ENCODE measurements around the gene DCST1. TPM values are rescaled to one million over a fixed set of nuclear protein-coding genes. Genes with fewer than 3 reads are reported as not detected.

The DCST1 gene
- total RNA-seq, 1 donor from 2014 or later: not detected

DNA sequence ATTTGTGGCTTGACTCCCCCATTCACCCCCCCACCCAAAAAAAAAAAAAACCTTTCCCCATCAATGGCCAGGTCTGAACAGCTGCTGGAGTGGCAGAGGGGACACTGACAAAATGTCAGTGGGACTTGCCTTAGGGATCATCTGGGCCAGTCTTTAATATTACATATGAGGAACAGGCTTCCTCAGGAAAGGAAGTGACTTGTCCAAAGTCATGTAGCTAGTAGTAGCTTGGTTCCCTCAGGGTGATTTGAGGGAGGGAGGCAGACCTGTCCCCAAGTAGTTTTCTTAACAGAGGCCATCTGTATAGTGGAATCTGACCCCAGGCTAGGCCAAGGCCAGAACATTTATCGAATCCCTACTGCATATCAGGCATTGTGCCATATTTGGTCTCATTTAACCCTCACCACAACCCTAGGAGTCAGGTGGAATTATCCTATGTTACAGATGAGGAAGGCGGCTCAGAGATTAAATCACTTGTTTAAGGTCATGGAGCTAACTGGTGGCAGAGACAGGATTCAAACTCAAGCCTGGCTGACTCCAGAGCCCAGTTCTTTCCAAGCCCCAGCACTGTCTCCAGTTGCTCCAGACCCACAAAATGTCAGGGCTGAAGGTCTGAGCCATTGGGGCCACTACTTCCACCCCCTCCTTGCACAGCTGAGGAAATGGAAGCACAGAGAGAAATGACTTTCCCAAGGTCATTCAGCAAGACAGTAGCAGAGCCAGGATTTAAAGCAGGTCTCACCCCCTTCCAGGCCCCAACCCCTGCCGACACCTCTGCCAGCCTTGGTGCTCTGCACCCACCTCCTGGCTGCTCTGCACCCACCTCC, 20.6 kb upstream of the DCST1 start:
- no peak for DNase-seq (ENCODE audit: low read depth in 2 of 2)

DNA sequence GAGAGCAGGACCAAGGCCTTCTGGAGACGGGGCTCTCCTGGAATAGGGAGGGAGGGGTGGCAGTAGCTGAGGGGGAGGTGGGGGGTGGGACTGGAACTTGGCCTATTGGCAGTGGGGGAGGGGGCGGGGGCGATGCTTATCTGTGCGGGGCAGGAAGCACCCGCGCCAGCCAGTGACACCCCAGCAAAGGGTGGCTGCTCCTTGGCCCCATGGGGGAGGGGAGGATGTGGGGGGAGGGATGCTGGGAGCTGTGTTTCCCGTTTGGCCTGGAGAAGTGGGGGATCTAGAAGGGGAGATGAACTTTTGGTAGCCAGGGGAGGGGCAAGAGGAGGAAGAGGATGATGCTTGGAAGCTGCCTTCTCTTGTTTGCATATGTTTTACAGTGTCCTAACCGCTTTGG, 20.0 kb upstream of the DCST1 start:
- no peak for DNase-seq (ENCODE audit: low read depth in 2 of 2)

DNA sequence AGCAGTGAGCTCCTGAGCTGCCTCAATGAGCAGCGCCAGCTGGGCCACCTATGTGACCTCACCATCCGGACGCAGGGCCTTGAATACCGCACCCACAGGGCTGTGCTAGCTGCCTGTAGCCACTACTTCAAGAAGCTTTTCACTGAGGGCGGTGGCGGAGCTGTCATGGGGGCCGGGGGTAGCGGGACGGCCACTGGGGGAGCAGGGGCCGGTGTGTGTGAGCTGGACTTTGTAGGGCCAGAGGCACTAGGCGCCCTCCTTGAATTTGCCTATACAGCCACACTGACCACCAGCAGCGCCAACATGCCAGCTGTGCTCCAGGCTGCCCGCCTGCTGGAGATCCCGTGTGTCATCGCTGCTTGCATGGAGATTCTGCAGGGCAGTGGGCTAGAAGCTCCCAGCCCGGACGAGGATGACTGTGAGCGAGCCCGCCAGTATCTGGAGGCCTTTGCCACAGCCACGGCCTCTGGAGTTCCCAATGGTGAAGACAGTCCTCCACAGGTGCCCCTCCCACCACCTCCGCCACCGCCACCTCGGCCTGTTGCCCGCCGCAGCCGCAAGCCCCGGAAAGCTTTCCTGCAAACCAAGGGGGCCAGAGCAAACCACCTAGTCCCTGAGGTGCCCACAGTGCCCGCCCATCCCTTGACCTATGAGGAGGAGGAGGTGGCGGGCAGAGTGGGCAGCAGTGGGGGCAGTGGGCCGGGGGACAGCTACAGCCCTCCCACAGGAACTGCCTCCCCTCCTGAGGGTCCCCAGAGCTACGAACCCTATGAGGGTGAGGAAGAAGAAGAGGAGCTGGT, 18.7 kb upstream of the DCST1 start:
- DNase-seq (ENCODE audit: low read depth in 2 of 2): no peak

DNA sequence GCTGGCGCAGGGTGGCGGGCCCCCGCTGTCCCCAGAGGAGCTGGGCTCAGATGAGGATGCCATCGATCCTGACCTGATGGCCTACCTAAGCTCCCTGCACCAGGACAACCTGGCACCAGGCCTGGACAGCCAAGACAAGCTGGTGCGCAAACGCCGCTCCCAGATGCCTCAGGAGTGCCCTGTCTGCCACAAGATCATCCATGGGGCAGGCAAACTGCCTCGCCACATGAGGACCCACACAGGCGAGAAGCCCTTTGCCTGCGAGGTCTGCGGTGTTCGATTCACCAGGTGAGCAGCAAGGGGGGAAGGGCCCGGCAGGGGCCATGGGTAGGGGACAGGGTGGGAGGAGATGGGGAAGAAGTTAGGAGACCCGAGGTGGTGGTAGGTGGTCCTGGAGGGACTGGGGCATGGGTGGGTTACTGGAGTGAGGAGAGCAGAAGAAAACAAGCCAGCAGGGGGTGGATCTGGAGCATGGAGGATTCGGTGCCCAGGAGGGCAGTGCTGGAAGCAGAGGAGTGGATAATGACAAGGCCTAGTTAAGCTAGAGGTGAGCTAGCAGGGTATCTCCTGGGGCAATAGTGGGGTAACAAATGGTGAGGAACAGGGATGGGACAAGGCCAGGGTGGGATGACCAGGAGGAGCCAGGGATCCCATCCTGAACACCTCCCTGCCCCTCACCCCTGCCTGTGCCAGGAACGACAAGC, 17.9 kb upstream of the DCST1 start:
- DNase-seq (ENCODE audit: low read depth in 2 of 2): no peak

- DNase-seq (ENCODE audit: low read depth in 2 of 2): no peak
Measured at GRCh38 chr1:155016231-155016831, 17.3 kb upstream of the DCST1 start.

GRCh38 chr1:155017041-155017945, 16.3 kb upstream of the DCST1 start:
- peak; percentile 90 to 93 for DNase-seq (ENCODE audit: low read depth in 2 of 2)

- DNase-seq (ENCODE audit: low read depth in 2 of 2): no peak
Measured at GRCh38 chr1:155017946-155018316, 15.7 kb upstream of the DCST1 start.

GRCh38 chr1:155018617-155019348, 14.8 kb upstream of the DCST1 start:
- no peak for DNase-seq (ENCODE audit: low read depth in 2 of 2)

DNA sequence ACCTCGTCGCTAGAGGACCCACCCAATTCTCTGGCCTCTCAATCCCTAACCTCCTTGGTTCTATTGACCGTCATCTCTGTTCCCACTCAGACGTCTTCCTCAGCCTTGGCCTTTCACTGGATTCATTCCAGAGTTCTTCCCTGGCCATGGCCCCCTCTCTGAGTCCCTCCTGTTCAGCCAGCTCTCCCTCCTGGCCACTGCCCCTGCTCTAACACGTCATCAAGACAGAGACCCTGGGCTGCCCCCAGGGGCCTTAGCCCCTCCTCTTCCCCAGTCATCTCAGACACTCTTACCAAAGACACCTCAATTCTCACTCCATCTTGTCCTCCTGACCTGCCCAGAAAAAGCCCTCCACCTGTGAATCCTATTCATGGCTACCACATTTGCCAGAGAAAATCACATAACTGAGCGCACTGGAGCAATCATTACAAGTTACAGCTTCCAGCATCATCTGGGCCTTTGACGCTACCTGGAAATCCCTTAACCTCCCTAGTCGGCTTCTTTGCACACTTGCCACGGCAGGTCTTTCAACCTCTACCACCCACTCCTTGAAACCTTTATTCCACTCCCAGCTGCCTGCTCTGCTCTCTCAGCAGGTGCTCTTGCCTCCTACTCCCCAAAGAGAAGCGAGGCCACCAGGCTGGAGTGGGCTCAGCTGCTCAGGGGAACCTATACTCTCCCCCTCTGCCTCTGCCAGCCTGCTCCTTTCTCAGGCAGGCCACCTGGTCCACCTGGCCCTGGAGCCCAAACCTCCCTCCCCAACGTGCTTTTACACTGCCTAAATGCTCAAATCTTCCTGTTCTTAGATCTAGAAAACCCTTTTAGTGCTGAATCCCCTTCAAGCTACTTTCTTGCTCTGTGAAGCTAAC, 14.0 kb upstream of the DCST1 start:
- no peak for DNase-seq (ENCODE audit: low read depth in 2 of 2)

GRCh38 chr1:155022136-155022926, 11.3 kb upstream of the DCST1 start:
- no peak for DNase-seq (ENCODE audit: low read depth in 2 of 2)

GRCh38 chr1:155022927-155023236, 10.7 kb upstream of the DCST1 start:
- DNase-seq (ENCODE audit: low read depth in 2 of 2): no peak

DNA sequence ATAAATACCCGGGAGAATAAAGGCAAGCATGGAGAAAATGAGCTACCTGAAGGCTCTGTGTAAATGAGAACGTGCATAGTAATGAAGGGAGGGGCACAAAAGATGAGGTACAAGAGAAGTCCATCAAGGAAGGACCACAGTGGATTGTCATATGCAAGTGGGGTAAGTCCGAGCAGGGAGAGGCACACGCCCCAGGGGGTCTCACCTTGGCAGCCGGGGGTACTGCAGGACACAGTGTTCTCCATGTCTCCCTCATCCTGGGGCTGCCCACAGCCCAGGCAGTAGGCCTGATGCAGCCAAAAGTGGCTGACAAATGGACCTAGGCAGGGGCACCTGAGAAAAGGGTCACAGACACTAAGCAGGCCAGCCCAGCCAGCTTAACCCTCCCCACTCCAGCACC, 10.0 kb upstream of the DCST1 start:
- DNase-seq (ENCODE audit: low read depth in 2 of 2): no peak

GRCh38 chr1:155024315-155024714, 9.3 kb upstream of the DCST1 start:
- DNase-seq (ENCODE audit: low read depth in 2 of 2): no peak

GRCh38 chr1:155026154-155026553, 7.5 kb upstream of the DCST1 start:
- DNase-seq (ENCODE audit: low read depth in 2 of 2): no peak

- DNase-seq (ENCODE audit: low read depth in 2 of 2): no peak
Measured at GRCh38 chr1:155026588-155026987, 7.0 kb upstream of the DCST1 start.

GRCh38 chr1:155029513-155030242, 3.9 kb upstream of the DCST1 start:
- no peak for DNase-seq (ENCODE audit: low read depth in 2 of 2)

GRCh38 chr1:155030243-155030795, 3.3 kb upstream of the DCST1 start:
- no peak for DNase-seq (ENCODE audit: low read depth in 2 of 2)

Measured in lung microvascular endothelial cell (primary cell).